T-cell (primary cell): Measurements from ENCODE around the gene MAN1A1. TPM values are rescaled to one million over a fixed set of nuclear protein-coding genes. Genes with fewer than 3 reads are reported as not detected.
A peak's percentile ranks its signal among the peaks of the same experiment; 100 is the strongest.

Experiments used
- ATAC-seq, 4 experiments: fragments of 200-7000 bp in 3 of 4; fragments of 150-1000 bp in 1 of 4; cut with Tn5 transposase; replicated peaks in 1 of 4; 1 replicate in 3 of 4; 2 replicates in 1 of 4; pipeline ENCODE4 v1.10.0; 2021; ENCODE audit warnings: moderate library complexity in 3 of 4, mild to moderate bottlenecking in 2 of 4, moderate number of reproducible peaks in 1 of 4
- CTCF ChIA-PET, 2 donors: fragments of 300-600 bp; sonication (Branson Sonifier 250); formaldehyde crosslinking; loops; one replicate each; lab custom pipeline; 2022; ENCODE audit warnings: antibody characterized with exemption in 2 of 2; lab: Charles Lee
- POLR2A ChIA-PET, 2 donors: fragments of 300-600 bp; sonication (Branson Sonifier 250); formaldehyde crosslinking; loops; one replicate each; lab custom pipeline; 2022; ENCODE audit warnings: antibody characterized with exemption in 2 of 2; lab: Charles Lee
- DNase-seq, 35 experiments: peaks; one replicate each; pipeline versions ENCODE4 v3.0.0 to v3.0.0-alpha.2; 2013 to 2023
- H3K27ac ChIP-seq: one replicate; pipeline ENCODE4 v1.5.1; 2013; ENCODE audit warnings: low read length
- H3K27me3 ChIP-seq, 2 experiments: replicated peaks in 1 of 2; 1 replicate in 1 of 2; 2 replicates in 1 of 2; pipeline versions ENCODE4 v1.6.1 to v1.7.0; 2013; ENCODE audit warnings: low read length in 1 of 2, mixed read lengths in 1 of 2; ENCODE audit not compliant: control insufficient read depth in 2 of 2, insufficient read depth in 2 of 2; ENCODE audit errors: extremely low read depth in 1 of 2
- H3K36me3 ChIP-seq, 2 donors: 1 replicate in 1 of 2; 2 replicates in 1 of 2; pipeline versions ENCODE4 v1.6.1 to v1.7.0; 2013; ENCODE audit warnings: low read length in 1 of 2; ENCODE audit not compliant: control insufficient read depth in 2 of 2, insufficient read depth in 1 of 2; ENCODE audit errors: extremely low read depth in 1 of 2
- H3K4me1 ChIP-seq, 2 experiments: 1 replicate in 1 of 2; 2 replicates in 1 of 2; pipeline versions ENCODE4 v1.6.1 to v1.7.0; 2013; ENCODE audit warnings: low read length in 2 of 2, mixed read lengths in 1 of 2; ENCODE audit not compliant: insufficient read depth in 2 of 2, control insufficient read depth in 1 of 2; ENCODE audit errors: extremely low read depth in 1 of 2
- H3K4me3 ChIP-seq, 2 donors: 1 replicate in 1 of 2; 2 replicates in 1 of 2; pipeline versions ENCODE4 v1.5.1 to v1.7.0; 2013; ENCODE audit warnings: mild to moderate bottlenecking in 2 of 2, low read length in 1 of 2, moderate library complexity in 1 of 2; ENCODE audit not compliant: control insufficient read depth in 1 of 2; ENCODE audit errors: extremely low read depth in 1 of 2
- H3K9me3 ChIP-seq: 2 replicates; pipeline ENCODE4 v1.7.0; 2013
- H3K27ac Mint-ChIP-seq, 2 donors: one replicate each; pipeline ENCODE4 v1.8.0; 2020 to 2021; ENCODE audit warnings: mild to moderate bottlenecking in 2 of 2, mixed read lengths in 2 of 2
- H3K27me3 Mint-ChIP-seq, 2 donors: one replicate each; pipeline ENCODE4 v1.8.0; 2021 to 2022; ENCODE audit warnings: mixed read lengths in 2 of 2
- H3K36me3 Mint-ChIP-seq: one replicate; pipeline ENCODE4 v1.8.0; 2021; ENCODE audit warnings: mixed read lengths
- H3K4me1 Mint-ChIP-seq, 3 donors: one replicate each; pipeline ENCODE4 v1.8.0; 2020 to 2022; ENCODE audit warnings: mixed read lengths in 3 of 3, mild to moderate bottlenecking in 1 of 3
- H3K4me3 Mint-ChIP-seq, 3 donors: one replicate each; pipeline ENCODE4 v1.8.0; 2020 to 2022; ENCODE audit warnings: mild to moderate bottlenecking in 3 of 3, mixed read lengths in 3 of 3, moderate library complexity in 3 of 3
- H3K9me3 Mint-ChIP-seq, 3 donors: one replicate each; pipeline ENCODE4 v1.8.0; 2020 to 2022; ENCODE audit warnings: mixed read lengths in 3 of 3
- WGBS: methylation state at CpG from one replicate; pipeline ENCODE4 v1.1.5; 2013; ENCODE audit warnings: missing lambda C conversion rate; ENCODE audit not compliant: insufficient coverage; 5-methylcytosine and 5-hydroxymethylcytosine counted together
- total RNA-seq, 35 experiments: library from RNA in 6 of 35; stranded (reverse) in 6 of 35; fragments of 120-200 nt in 1 of 35; gene quantifications; one replicate each; pipeline versions ENCODE4 v1.2.1 to v1.2.4 and lab custom pipeline; 2013 to 2026

MAN1A1 gene
- total RNA-seq, 5 donors from 2014 or later (not counting 1 experiment from before 2014, with no cell fraction given) = 9.4 to 13.6 (median 12.3) TPM

DNA sequence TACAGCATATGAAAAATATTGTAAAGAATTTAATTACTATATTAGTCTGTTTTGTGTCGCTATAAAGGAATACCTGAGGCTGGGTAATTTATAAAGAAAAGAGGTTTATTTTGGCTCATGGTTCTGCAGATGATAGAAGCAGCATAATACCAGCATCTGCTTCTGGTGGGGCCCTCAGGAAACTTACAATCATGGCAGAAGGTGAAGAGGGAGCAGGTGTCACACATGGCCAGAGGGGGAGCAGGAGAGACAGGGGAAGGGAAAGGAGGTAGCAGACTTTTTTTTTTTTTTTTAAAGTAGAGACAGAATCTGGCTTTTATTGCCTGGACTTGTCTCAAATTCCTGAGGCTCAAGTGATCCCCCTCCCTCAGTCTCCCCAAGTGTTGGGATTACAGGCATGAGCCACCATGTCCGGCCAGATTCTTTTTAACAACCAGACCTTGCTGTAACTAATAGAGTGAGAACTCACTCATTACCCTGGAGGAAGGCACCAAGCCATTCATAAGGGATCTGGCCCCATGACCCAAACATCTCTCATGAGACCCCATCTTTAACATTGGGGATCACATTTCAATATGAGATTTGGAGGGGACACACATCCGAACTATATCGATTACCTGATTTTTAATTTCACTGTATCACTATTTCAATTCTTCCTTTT is 64.6 kb downstream of the MAN1A1 start:
- Histone ChIP-seq H3K4me1 (no peaks in the 10 kb centered on the region), H3K27me3 (no peaks in the 10 kb centered on the region), H3K36me3 (no peaks in the 10 kb centered on the region), H3K4me3 (no peak overlapping the region), H3K27ac (no peak overlapping the region), H3K9me3 (no peaks in the 10 kb centered on the region)
- Mint-ChIP-seq H3K27ac (no peak overlapping the region), H3K9me3 (peaks cover 0 to 3% (median 0%) of the 10 kb centered on the region in 3 donors), H3K36me3 (peaks cover 16% of the 10 kb centered on the region), H3K4me3 (no peak overlapping the region), H3K27me3 (no peaks in the 10 kb centered on the region), H3K4me1 (peaks cover 7 to 9% (median 8%) of the 10 kb centered on the region in 3 donors)
- ATAC-seq = peak in 1 of 4 experiments; percentile 49
- DNase-seq = peak in 22 of 35 experiments; percentile 1 to 37 (median 14)
- CTCF ChIA-PET = interaction anchor here in 1 of 2 donors (0.8 kb wide), 1 partner anchor 59 kb away, joined by 3 read pairs; no protein-coding TSS in a partner anchor
- POLR2A ChIA-PET = no interaction called here
- WGBS = no CpG with 5 or more reads among the region's 4 CpGs

DNA sequence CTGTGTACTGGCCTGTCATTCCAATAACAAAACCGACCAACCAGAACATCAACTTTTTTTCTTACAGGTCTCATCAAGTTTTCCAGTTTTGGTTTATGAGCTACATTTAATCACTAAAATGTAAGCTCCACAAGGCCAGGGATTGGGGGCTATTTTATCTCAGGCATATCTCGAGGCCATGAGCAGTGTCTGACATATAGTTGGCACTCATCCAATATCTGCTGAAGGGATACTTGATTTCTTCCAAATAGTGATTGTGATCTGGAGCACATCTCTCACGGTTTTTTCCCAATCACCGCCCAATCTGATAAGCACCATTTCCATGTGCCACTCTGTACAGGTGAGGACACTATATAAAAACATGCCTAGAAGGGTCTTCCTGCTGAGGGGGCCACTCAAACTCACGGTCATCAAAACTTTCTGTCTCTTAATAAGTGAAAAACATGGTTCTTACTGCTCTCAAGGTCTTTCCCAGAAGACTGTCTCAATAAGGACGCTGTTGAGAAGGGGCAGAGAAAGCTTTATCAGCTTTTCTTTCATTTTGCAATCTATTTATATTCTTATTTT is 65.5 kb downstream of the MAN1A1 start:
- H3K27me3 Mint-ChIP-seq = no peaks in the 10 kb centered on the region
- CTCF ChIA-PET = interaction anchor here in 1 of 2 donors (0.6 kb wide), 1 partner anchor 1747 kb away, joined by 3 read pairs; no protein-coding TSS in a partner anchor
- no peak for ATAC-seq
- H3K4me1 ChIP-seq = no peaks in the 10 kb centered on the region
- POLR2A ChIA-PET = no interaction called here
- WGBS = 100% methylated on average over 1 of the region's 6 CpGs
- H3K4me1 Mint-ChIP-seq = peaks cover 7 to 9% (median 8%) of the 10 kb centered on the region in 3 donors
- H3K27ac Mint-ChIP-seq = no peak overlapping the region
- no peak overlapping the region for H3K4me3 Mint-ChIP-seq
- peaks cover 13% of the 10 kb centered on the region for H3K36me3 Mint-ChIP-seq
- H3K9me3 Mint-ChIP-seq = peaks cover 0 to 3% (median 0%) of the 10 kb centered on the region in 3 donors
- no peaks in the 10 kb centered on the region for H3K27me3 ChIP-seq
- no peaks in the 10 kb centered on the region for H3K9me3 ChIP-seq
- no peak for DNase-seq
- H3K4me3 ChIP-seq = no peak overlapping the region
- no peak overlapping the region for H3K27ac ChIP-seq
- no peaks in the 10 kb centered on the region for H3K36me3 ChIP-seq

DNA sequence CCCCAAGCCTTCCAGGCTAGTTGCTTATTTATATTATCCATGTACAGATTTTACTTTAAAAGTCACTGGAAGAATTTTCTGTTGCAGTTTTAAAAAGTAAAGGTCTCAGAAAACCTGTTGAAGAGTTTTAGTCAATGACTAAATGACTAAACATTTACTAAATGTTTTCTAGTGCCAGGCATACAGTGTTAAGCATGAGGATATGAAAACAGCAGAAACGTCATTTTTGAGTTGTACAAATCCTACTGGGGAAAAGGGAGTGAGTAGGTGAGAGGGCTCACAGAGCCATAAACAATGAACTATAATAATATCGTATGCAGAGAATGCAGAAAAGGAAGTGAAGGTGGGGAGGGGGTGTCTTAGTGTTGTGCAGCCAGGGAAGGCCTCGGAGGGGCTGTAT is 66.3 kb downstream of the MAN1A1 start:
- Mint-ChIP-seq H3K4me3 (no peak overlapping the region), H3K9me3 (peaks cover 0 to 3% (median 0%) of the 10 kb centered on the region in 3 donors), H3K36me3 (peaks cover 13% of the 10 kb centered on the region), H3K4me1 (peaks cover 7 to 9% (median 8%) of the 10 kb centered on the region in 3 donors), H3K27me3 (no peaks in the 10 kb centered on the region), H3K27ac (no peak overlapping the region)
- no peak overlapping the region for H3K4me3 ChIP-seq
- ChIA-PET CTCF (interaction anchor here in 1 of 2 donors (0.6 kb wide), 1 partner anchor 1748 kb away, joined by 3 read pairs; no protein-coding TSS in a partner anchor), POLR2A (no interaction called here)
- H3K27ac ChIP-seq = no peak overlapping the region
- DNase-seq = no peak
- no peaks in the 10 kb centered on the region for H3K4me1 ChIP-seq
- no peaks in the 10 kb centered on the region for H3K9me3 ChIP-seq
- 83% methylated on average over 3 of the region's 3 CpGs for WGBS
- no peak for ATAC-seq
- H3K36me3 ChIP-seq = no peaks in the 10 kb centered on the region
- H3K27me3 ChIP-seq = no peaks in the 10 kb centered on the region

DNA sequence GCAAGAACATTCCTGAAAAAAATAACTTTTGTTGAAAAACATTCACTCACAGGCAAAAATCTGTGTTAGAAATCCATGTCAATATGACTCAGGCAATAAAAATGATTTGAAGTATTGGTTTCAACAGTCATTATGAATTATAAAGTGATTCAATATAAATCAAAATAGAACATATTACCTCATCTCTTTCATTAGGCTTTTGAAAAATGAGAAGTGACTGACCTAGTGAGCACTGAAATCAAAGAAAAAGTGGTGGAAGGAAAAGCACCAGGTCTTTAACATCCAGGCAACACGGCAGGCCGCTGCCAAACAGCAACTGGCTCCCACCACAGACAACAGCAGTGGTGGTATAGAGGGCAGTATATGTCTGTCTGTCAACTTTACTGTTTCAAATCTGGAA is 68.9 kb downstream of the MAN1A1 start:
- DNase-seq (no peak), ATAC-seq (no peak)
- H3K36me3 Mint-ChIP-seq = peaks cover 15% of the 10 kb centered on the region
- Histone ChIP-seq H3K27ac (no peak overlapping the region), H3K36me3 (no peaks in the 10 kb centered on the region), H3K27me3 (no peaks in the 10 kb centered on the region), H3K4me1 (no peaks in the 10 kb centered on the region), H3K4me3 (no peak overlapping the region), H3K9me3 (no peaks in the 10 kb centered on the region)
- POLR2A ChIA-PET = no interaction called here
- H3K9me3 Mint-ChIP-seq = peaks cover 0 to 3% (median 0%) of the 10 kb centered on the region in 3 donors
- no peak overlapping the region for H3K4me3 Mint-ChIP-seq
- no CpG with 5 or more reads among the region's 2 CpGs for whole genome bisulfite sequencing
- peaks cover 7 to 9% (median 8%) of the 10 kb centered on the region in 3 donors for H3K4me1 Mint-ChIP-seq
- no peaks in the 10 kb centered on the region for H3K27me3 Mint-ChIP-seq
- no peak overlapping the region for H3K27ac Mint-ChIP-seq
- CTCF ChIA-PET = no interaction called here

DNA sequence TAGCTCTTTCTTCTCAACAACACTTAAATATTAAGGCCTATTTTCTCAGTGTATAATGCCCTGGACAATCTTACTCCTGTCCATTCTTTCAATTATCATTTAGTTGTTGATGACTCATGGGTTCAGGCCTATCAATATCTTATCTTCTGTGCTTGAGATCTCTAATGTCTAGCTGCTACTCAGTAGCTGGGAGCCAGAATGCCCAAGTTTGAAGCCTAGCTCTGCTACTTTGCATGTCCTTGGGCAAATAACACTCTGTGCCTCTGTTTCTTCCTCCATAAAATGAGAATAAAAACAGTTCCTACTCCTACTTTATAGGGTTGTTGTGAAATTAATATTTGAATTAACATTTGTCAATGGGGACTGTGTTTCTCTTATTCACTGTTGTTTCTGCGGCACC is 69.5 kb downstream of the MAN1A1 start:
- ChIA-PET POLR2A (interaction anchor here in 1 of 2 donors (0.6 kb wide), 1 partner anchor 33 kb away, joined by 4 read pairs; no protein-coding TSS in a partner anchor), CTCF (no interaction called here)
- H3K27me3 Mint-ChIP-seq = no peaks in the 10 kb centered on the region
- H3K4me3 ChIP-seq = no peak overlapping the region
- ATAC-seq (no peak), DNase-seq (no peak)
- H3K27me3 ChIP-seq = no peaks in the 10 kb centered on the region
- H3K36me3 Mint-ChIP-seq = peaks cover 15% of the 10 kb centered on the region
- no peak overlapping the region for H3K27ac Mint-ChIP-seq
- no peaks in the 10 kb centered on the region for H3K4me1 ChIP-seq
- no peaks in the 10 kb centered on the region for H3K9me3 ChIP-seq
- H3K36me3 ChIP-seq = no peaks in the 10 kb centered on the region
- H3K9me3 Mint-ChIP-seq = peaks cover 0 to 3% (median 0%) of the 10 kb centered on the region in 3 donors
- H3K4me1 Mint-ChIP-seq = peaks cover 7 to 9% (median 8%) of the 10 kb centered on the region in 3 donors
- WGBS = no CpG with 5 or more reads among the region's 1 CpG
- H3K4me3 Mint-ChIP-seq = no peak overlapping the region
- no peak overlapping the region for H3K27ac ChIP-seq

DNA sequence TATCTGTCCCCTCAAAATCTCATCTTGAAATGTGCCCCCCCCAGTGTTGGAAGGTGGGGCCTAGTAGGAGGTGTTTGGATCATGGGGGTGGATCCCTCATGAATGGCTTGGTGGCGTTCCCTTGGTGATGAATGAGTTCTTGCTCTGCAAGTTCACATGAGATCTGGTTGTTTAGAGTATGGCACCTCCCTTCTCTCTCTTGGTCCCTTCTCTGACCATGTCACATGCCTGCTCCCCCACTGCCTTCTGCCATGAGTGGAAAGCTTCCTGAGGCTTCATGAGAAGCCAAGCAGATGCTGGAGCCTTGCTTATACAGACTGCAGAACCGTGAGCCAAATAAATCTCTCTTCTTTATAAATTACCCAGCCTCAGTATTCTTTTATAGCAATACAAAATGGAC is 70.9 kb downstream of the MAN1A1 start:
- ATAC-seq = no peak
- ChIA-PET CTCF (no interaction called here), POLR2A (no interaction called here)
- Histone ChIP-seq H3K27me3 (no peaks in the 10 kb centered on the region), H3K4me3 (no peak overlapping the region), H3K27ac (no peak overlapping the region), H3K4me1 (no peaks in the 10 kb centered on the region), H3K9me3 (no peaks in the 10 kb centered on the region), H3K36me3 (no peaks in the 10 kb centered on the region)
- H3K27ac Mint-ChIP-seq = no peak overlapping the region
- peaks cover 6 to 8% (median 7%) of the 10 kb centered on the region in 3 donors for H3K4me1 Mint-ChIP-seq
- no peak overlapping the region for H3K4me3 Mint-ChIP-seq
- H3K27me3 Mint-ChIP-seq = no peaks in the 10 kb centered on the region
- 100% methylated on average over 1 of the region's 2 CpGs for WGBS
- peaks cover 13% of the 10 kb centered on the region for H3K36me3 Mint-ChIP-seq
- H3K9me3 Mint-ChIP-seq = no peaks in the 10 kb centered on the region
- DNase-seq = no peak
